ENCODE data around the gene ASL. TPM values are rescaled to one million over a fixed set of nuclear protein-coding genes. Genes with fewer than 3 reads are reported as not detected.
"Not testable (repeated sequence)": the region's sequence is repeated elsewhere in the genome, so short reads cannot be mapped to it uniquely, and the experiment has no call there.

The ASL gene
- total RNA-seq, 1 donor from 2014 or later = 25.5 TPM

DNA sequence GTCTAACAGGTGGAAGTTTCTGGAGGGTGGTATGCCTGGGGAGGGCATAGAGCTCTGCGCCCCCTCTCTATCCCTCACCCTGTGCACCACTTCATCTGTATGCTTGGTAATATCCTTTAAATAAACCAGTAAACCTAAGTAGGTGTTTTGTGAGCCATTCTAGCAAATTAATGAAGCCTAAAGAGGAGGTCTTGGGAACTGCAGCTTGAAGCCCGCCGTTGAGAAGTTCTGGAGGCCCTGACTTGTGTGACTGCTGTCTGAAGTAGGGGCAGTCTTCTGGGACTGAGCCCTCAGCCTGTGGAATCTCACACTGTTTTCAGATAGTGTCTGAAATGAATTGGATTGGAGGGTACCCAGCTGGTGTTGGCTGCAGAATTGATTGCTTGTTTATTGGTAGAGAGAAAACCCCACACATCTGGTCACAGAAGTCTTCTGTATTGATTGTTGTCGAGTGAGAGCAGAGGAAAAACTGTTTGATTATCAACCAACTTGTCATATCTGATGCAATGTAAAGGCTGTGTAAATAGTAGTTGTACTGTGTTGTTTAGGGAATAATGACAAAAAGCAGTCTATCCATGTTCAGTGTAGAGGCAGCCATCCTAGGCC lies 43.7 kb downstream of the ASL start:
- Mint-ChIP-seq H3K27ac (ENCODE audit: unreplicated experiment) (peak overlapping the region; percentile 49), H3K36me3 (ENCODE audit: low read depth) (no peaks in the 10 kb centered on the region), H3K9me3 (ENCODE audit: low read depth) (no peaks in the 10 kb centered on the region), H3K4me3 (ENCODE audit: unreplicated experiment) (no peak overlapping the region), H3K27me3 (ENCODE audit: low read depth) (no peaks in the 10 kb centered on the region), H3K4me1 (ENCODE audit: low read depth) (peaks cover 30% of the 10 kb centered on the region)
- DNase-seq (ENCODE audit: low spot score) = no peak
- TF ChIP-seq, protein P1, sequence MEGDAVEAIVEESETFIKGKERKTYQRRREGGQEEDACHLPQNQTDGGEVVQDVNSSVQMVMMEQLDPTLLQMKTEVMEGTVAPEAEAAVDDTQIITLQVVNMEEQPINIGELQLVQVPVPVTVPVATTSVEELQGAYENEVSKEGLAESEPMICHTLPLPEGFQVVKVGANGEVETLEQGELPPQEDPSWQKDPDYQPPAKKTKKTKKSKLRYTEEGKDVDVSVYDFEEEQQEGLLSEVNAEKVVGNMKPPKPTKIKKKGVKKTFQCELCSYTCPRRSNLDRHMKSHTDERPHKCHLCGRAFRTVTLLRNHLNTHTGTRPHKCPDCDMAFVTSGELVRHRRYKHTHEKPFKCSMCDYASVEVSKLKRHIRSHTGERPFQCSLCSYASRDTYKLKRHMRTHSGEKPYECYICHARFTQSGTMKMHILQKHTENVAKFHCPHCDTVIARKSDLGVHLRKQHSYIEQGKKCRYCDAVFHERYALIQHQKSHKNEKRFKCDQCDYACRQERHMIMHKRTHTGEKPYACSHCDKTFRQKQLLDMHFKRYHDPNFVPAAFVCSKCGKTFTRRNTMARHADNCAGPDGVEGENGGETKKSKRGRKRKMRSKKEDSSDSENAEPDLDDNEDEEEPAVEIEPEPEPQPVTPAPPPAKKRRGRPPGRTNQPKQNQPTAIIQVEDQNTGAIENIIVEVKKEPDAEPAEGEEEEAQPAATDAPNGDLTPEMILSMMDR (IDR thresholded peaks at IDR 0.05) = no peak

DNA sequence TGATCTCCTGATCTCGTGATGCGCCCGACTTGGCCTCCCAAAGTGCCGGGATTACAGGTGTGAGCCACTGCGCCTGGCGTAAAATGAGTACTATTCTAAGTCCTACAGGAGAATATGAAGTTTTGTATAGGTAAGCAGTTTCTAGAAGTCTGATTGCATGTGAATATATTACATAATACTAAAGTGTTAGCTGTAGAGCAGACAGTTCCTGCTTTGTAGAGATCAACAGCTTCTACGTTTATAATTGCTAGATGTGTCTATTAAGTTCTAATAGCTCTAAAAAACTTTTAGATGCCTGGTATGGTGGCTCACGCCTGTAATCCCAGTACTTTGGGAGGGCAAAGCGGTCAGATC lies 47.5 kb downstream of the ASL start:
- Mint-ChIP-seq H3K27me3 (ENCODE audit: low read depth) (no peaks in the 10 kb centered on the region), H3K9me3 (ENCODE audit: low read depth) (no peaks in the 10 kb centered on the region), H3K4me3 (ENCODE audit: unreplicated experiment) (no peak overlapping the region), H3K27ac (ENCODE audit: unreplicated experiment) (no peak overlapping the region), H3K36me3 (ENCODE audit: low read depth) (no peaks in the 10 kb centered on the region), H3K4me1 (ENCODE audit: low read depth) (peaks cover 18% of the 10 kb centered on the region)
- DNase-seq (ENCODE audit: low spot score) = no peak
- TF ChIP-seq, protein P1 (IDR thresholded peaks at IDR 0.05) = no peak

DNA sequence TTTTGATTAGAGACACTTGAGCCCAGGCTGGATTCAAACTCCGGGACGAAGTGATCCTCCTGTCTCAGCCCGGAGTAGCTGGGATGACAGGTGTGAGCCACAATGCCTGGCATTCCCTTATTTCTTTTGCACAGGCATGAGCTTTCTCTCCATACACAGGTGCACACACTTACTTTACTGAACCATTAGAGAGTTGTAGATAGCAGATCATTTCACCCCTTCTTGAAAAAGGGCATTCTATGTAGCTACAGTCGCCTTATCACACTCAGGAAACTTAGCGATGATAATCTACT lies 48.9 kb downstream of the ASL start:
- not testable (repeated sequence) for H3K9me3 Mint-ChIP-seq (ENCODE audit: low read depth); H3K4me3 Mint-ChIP-seq (ENCODE audit: unreplicated experiment); H3K36me3 Mint-ChIP-seq (ENCODE audit: low read depth); DNase-seq (ENCODE audit: low spot score); H3K27me3 Mint-ChIP-seq (ENCODE audit: low read depth)
- H3K27ac Mint-ChIP-seq (ENCODE audit: unreplicated experiment) = peak overlapping the region; percentile 70
- H3K4me1 Mint-ChIP-seq (ENCODE audit: low read depth) = peaks cover 18% of the 10 kb centered on the region

DNA sequence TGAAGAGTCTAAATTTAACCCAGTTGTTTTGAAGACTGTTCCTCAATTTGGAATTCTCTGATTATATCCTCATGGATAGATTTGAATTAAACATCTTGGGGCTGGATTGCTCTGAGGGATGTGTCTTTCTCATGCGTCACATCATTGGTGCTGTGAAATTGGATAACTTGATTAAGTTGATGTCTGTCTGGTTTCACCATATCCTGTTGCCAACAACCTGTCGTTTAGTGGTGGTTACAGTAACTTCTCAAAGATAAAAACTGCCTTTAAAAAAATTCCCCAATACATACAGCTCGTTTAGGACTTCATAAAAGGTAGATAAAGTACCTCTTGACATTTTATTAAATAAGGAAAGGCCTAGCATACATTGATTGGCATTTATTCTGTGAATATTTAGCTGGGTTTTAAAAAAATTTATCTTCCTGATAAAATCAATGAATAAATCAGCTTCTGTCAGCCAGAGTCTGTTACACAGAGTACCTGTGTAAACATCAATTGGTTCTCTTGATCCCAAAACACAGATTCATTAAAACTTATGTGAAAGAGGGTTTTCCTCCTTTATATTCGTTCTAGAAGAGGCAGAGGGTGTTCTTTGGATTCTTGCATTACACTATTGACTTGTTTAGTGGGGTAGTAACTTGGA lies 49.6 kb downstream of the ASL start:
- TF ChIP-seq, protein P1 (IDR thresholded peaks at IDR 0.05) = no peak
- no peak overlapping the region for H3K4me3 Mint-ChIP-seq (ENCODE audit: unreplicated experiment)
- DNase-seq (ENCODE audit: low spot score) = no peak
- H3K27ac Mint-ChIP-seq (ENCODE audit: unreplicated experiment) = peak overlapping the region; percentile 70
- H3K4me1 Mint-ChIP-seq (ENCODE audit: low read depth) = peaks cover 18% of the 10 kb centered on the region
- no peaks in the 10 kb centered on the region for H3K9me3 Mint-ChIP-seq (ENCODE audit: low read depth)
- no peaks in the 10 kb centered on the region for H3K27me3 Mint-ChIP-seq (ENCODE audit: low read depth)
- H3K36me3 Mint-ChIP-seq (ENCODE audit: low read depth) = no peaks in the 10 kb centered on the region

DNA sequence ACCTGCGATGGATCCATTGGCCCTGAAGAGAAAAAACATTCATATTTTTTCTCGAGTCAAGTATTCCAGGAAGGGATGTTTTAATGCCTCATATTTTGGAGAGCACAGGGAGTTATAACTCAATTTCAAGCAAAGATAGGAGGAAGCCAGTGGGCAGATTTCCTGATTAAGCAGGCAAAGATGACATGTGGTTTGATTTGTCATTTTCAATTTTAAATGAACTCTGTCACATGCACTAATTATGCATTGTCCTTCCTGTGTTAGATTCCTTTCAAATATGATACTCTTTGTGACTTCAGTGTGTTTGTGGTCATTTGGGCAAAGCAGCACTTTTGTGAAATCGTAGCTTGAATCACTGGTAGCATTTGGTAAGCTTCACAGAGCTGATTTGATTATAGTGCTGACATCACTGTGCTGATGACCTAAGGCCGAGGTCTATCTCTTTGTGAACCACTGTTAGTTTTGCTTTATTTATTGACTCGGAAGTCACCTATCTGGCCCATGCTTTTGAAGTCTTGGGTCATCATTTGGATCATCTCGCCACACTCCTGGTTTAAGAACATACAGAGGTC lies 50.2 kb downstream of the ASL start:
- H3K9me3 Mint-ChIP-seq (ENCODE audit: low read depth); H3K36me3 Mint-ChIP-seq (ENCODE audit: low read depth); H3K27me3 Mint-ChIP-seq (ENCODE audit: low read depth); H3K4me3 Mint-ChIP-seq (ENCODE audit: unreplicated experiment); DNase-seq (ENCODE audit: low spot score): not testable (repeated sequence)
- H3K4me1 Mint-ChIP-seq (ENCODE audit: low read depth) = peaks cover 18% of the 10 kb centered on the region
- peak overlapping the region; percentile 24 for H3K27ac Mint-ChIP-seq (ENCODE audit: unreplicated experiment)

DNA sequence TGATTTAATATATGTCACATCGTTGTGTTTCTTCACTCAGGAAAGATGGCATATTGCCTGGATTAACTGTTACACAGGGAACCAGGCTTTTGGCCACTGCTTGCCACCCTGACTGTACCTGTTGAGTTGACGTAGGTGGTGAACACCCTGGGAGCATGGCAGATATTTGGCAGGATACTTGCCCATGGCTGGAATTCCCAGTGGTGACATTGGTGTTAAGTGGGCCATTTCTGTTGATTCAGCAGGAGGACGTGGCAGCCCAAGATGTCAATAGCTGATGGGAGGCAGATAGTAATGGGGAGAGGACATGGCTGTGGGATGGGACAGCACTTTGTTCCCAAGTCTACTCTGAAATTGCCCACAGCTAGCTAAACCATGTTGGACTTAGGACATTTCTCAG lies 51.6 kb downstream of the ASL start:
- H3K4me1 Mint-ChIP-seq (ENCODE audit: low read depth) = peaks cover 18% of the 10 kb centered on the region
- H3K27me3 Mint-ChIP-seq (ENCODE audit: low read depth); H3K4me3 Mint-ChIP-seq (ENCODE audit: unreplicated experiment); H3K36me3 Mint-ChIP-seq (ENCODE audit: low read depth); H3K9me3 Mint-ChIP-seq (ENCODE audit: low read depth); H3K27ac Mint-ChIP-seq (ENCODE audit: unreplicated experiment); DNase-seq (ENCODE audit: low spot score): not testable (repeated sequence)

All from chondrocyte (in vitro differentiated cells).